GM23338 (cell line): ENCODE data around the gene TELO2. TPM values are rescaled to one million over a fixed set of nuclear protein-coding genes. Genes with fewer than 3 reads are reported as not detected.

Experiments used
- ATAC-seq: fragments of 200-7000 bp; cut with Tn5 transposase; 3 replicates; pipeline ENCODE4 v1.9.1; 2020
- DNase-seq: peaks from one replicate; pipeline ENCODE4 v3.0.0-alpha.2; 2015; ENCODE audit warnings: low spot score
- H2AFZ ChIP-seq: fragments of 200-600 bp; sonication (generic); 2 replicates; pipeline ENCODE4 v1.8.0; 2016; ENCODE audit warnings: antibody characterized with exemption, mild to moderate bottlenecking, moderate library complexity
- H3F3A ChIP-seq: fragments of 200-600 bp; sonication (generic); replicated peaks from 2 replicates; pipeline ENCODE4 v1.8.0; 2017; ENCODE audit warnings: antibody characterized with exemption, mixed run types, low read depth
- H3K27ac ChIP-seq: fragments of 200-600 bp; sonication (generic); 2 replicates; pipeline ENCODE4 v1.6.1; 2016; ENCODE audit warnings: low read depth
- H3K27me3 ChIP-seq: fragments of 200-600 bp; sonication (generic); 2 replicates; pipeline ENCODE4 v1.8.0; 2016; ENCODE audit warnings: mild to moderate bottlenecking, mixed run types, moderate library complexity; ENCODE audit not compliant: insufficient read depth
- H3K36me3 ChIP-seq: fragments of 200-600 bp; sonication (generic); 2 replicates; pipeline ENCODE4 v1.8.0; 2016; ENCODE audit warnings: mild to moderate bottlenecking; ENCODE audit not compliant: insufficient read depth
- H3K4me1 ChIP-seq: fragments of 200-600 bp; sonication (generic); 2 replicates; pipeline ENCODE4 v1.8.0; 2016; ENCODE audit warnings: mild to moderate bottlenecking, moderate library complexity; ENCODE audit not compliant: insufficient read depth
- H3K4me2 ChIP-seq: fragments of 200-600 bp; sonication (generic); 2 replicates; pipeline ENCODE4 v1.7.1; 2017; ENCODE audit warnings: mixed run types
- H3K4me3 ChIP-seq: fragments of 200-600 bp; sonication (generic); 2 replicates; pipeline ENCODE4 v1.6.1; 2016; ENCODE audit warnings: mixed run types
- H3K79me2 ChIP-seq: fragments of 200-600 bp; sonication (generic); replicated peaks from 2 replicates; pipeline ENCODE4 v1.8.0; 2017; ENCODE audit warnings: mild to moderate bottlenecking; ENCODE audit not compliant: insufficient read depth
- H3K9me2 ChIP-seq: fragments of 200-600 bp; sonication (generic); 2 replicates; pipeline ENCODE4 v1.8.0; 2017; ENCODE audit not compliant: insufficient read depth
- H4K20me1 ChIP-seq: fragments of 200-600 bp; sonication (generic); replicated peaks from 2 replicates; pipeline ENCODE4 v1.8.0; 2017; ENCODE audit warnings: mild to moderate bottlenecking; ENCODE audit not compliant: insufficient read depth
- H3K27ac Mint-ChIP-seq: 2 replicates; pipeline ENCODE4 v1.8.0; 2020; ENCODE audit warnings: inconsistent platforms, mild to moderate bottlenecking, moderate library complexity, mixed read lengths
- H3K27me3 Mint-ChIP-seq: 3 replicates; pipeline ENCODE4 v1.8.0; 2022; ENCODE audit warnings: low read depth, mild to moderate bottlenecking, moderate library complexity, mixed read lengths, inconsistent platforms; ENCODE audit not compliant: insufficient read depth, poor library complexity
- H3K36me3 Mint-ChIP-seq: 3 replicates; pipeline ENCODE4 v1.8.0; 2021; ENCODE audit warnings: low read depth, mild to moderate bottlenecking, inconsistent platforms, moderate library complexity, mixed read lengths
- H3K4me1 Mint-ChIP-seq: 3 replicates; pipeline ENCODE4 v1.8.0; 2020; ENCODE audit warnings: mild to moderate bottlenecking, inconsistent platforms, mixed read lengths
- H3K4me3 Mint-ChIP-seq: 3 replicates; pipeline ENCODE4 v1.8.0; 2021; ENCODE audit warnings: moderate library complexity, mild to moderate bottlenecking, inconsistent platforms, mixed read lengths
- H3K9me3 Mint-ChIP-seq: 3 replicates; pipeline ENCODE4 v1.8.0; 2020; ENCODE audit warnings: moderate library complexity, mild to moderate bottlenecking, inconsistent platforms, mixed read lengths
- CREB1 ChIP-seq: fragments of 250-450 bp; sonication (Bioruptor Pico); IDR thresholded peaks from 2 replicates; pipeline ENCODE4 v1.5.0; 2020; ENCODE audit warnings: low read depth, mild to moderate bottlenecking, moderate library complexity
- CTCF ChIP-seq, 2 experiments: fragments of 200-600 bp in 1 of 2; sonication (generic) in 1 of 2; conservative IDR thresholded peaks; 2 replicates each; pipeline versions ENCODE4 v1.5.1 to v1.6.1; 2016 to 2017; ENCODE audit warnings: antibody characterized with exemption in 2 of 2, low read depth in 2 of 2, mild to moderate bottlenecking in 2 of 2, moderate library complexity in 1 of 2
- ETS1 ChIP-seq: IDR thresholded peaks from 2 replicates; pipeline ENCODE4 v1.6.1; 2016; ENCODE audit warnings: antibody characterized with exemption
- EZH2 ChIP-seq: fragments of 200-600 bp; sonication (generic); IDR thresholded peaks from one replicate; pipeline ENCODE4 v1.8.0; 2017; ENCODE audit warnings: antibody characterized with exemption, mild to moderate bottlenecking, low read depth; ENCODE audit not compliant: unreplicated experiment
- EZH2phosphoT487 ChIP-seq: fragments of 200-600 bp; sonication (generic); IDR thresholded peaks from one replicate; pipeline ENCODE4 v1.8.1; 2018; ENCODE audit warnings: antibody characterized with exemption; ENCODE audit not compliant: unreplicated experiment
- JUNB ChIP-seq: IDR thresholded peaks from one replicate; pipeline ENCODE4 v1.6.1; 2016; ENCODE audit warnings: antibody characterized with exemption; ENCODE audit not compliant: unreplicated experiment
- NANOG ChIP-seq: IDR thresholded peaks from 2 replicates; pipeline ENCODE4 v1.6.1; 2016; ENCODE audit warnings: antibody characterized with exemption, borderline replicate concordance
- POLR2AphosphoS5 ChIP-seq: IDR thresholded peaks from 2 replicates; pipeline ENCODE4 v1.6.1; 2016; ENCODE audit warnings: antibody characterized with exemption, low read depth
- REST ChIP-seq: IDR thresholded peaks from one replicate; pipeline ENCODE4 v1.6.1; 2018; ENCODE audit warnings: antibody characterized with exemption; ENCODE audit not compliant: unreplicated experiment
- STAT1 ChIP-seq: IDR thresholded peaks from one replicate; pipeline ENCODE4 v1.6.1; 2016; ENCODE audit warnings: antibody characterized with exemption; ENCODE audit not compliant: unreplicated experiment
- ZNF114 ChIP-seq: fragments of 250-450 bp; sonication (Bioruptor Pico); IDR thresholded peaks from 2 replicates; pipeline ENCODE4 v1.5.0; 2020; ENCODE audit warnings: mild to moderate bottlenecking, moderate library complexity
- ZNF331 ChIP-seq: fragments of 250-450 bp; sonication (Bioruptor Pico); IDR thresholded peaks from 2 replicates; pipeline ENCODE4 v1.5.0; 2020; ENCODE audit warnings: low read depth, mild to moderate bottlenecking, moderate library complexity
- ZNF462 ChIP-seq: fragments of 250-450 bp; sonication (Bioruptor Pico); IDR thresholded peaks from 2 replicates; pipeline ENCODE4 v1.5.0; 2020; ENCODE audit warnings: mild to moderate bottlenecking, moderate library complexity
- polyA plus RNA-seq: library from polyadenylated mRNA; unstranded; fragments of >200 nt; fragmentation: Nextera tagmentation; extraction: Ambion mirVana; gene quantifications from 2 replicates; pipeline ENCODE4 v1.2.1, GENCODE V29; 2016
- total RNA-seq: library from RNA; depleted of rRNA; stranded (reverse); fragments of >200 nt; shearing (Covaris generic); gene quantifications from 2 replicates; pipeline ENCODE4 v1.2.3, GENCODE V29; 2014

TELO2 gene
- total and polyA plus RNA-seq, 2 experiments from 2014 or later = 45.4 to 76.0 TPM

- Mint-ChIP-seq H3K4me1 (no peaks in the 10 kb centered on the region), H3K9me3 (no peaks in the 10 kb centered on the region), H3K36me3 (peaks cover 12% of the 10 kb centered on the region), H3K27me3 (peaks cover 9% of the 10 kb centered on the region), H3K27ac (no peak overlapping the region), H3K4me3 (no peak overlapping the region)
- H3K36me3 ChIP-seq = no peaks in the 10 kb centered on the region
- DNase-seq (no peak), ATAC-seq (no peak)
- H4K20me1 ChIP-seq = no peaks in the 10 kb centered on the region
- TF ChIP-seq ETS1 = no peak
- no peak for TF ChIP-seq CTCF (conservative IDR thresholded peaks at IDR 0.05; ENCODE audit: low read depth in 2 of 2)
- TF ChIP-seq NANOG = no peak
- TF ChIP-seq POLR2AphosphoS5 = no peak
- TF ChIP-seq EZH2phosphoT487 = no peak
- TF ChIP-seq ZNF114 = no peak
- no peak for TF ChIP-seq REST
- no peak for TF ChIP-seq STAT1
- TF ChIP-seq ZNF462 = no peak
- TF ChIP-seq ZNF331 (CRISPR knock-in tag) = no peak
- no peak for TF ChIP-seq JUNB
- no peak for TF ChIP-seq EZH2
- no peak for TF ChIP-seq CREB1 (CRISPR knock-in tag)
- H3K27ac ChIP-seq = no peak overlapping the region
- no peaks in the 10 kb centered on the region for H3K9me2 ChIP-seq
- H2AFZ ChIP-seq = no peak overlapping the region
- H3K27me3 ChIP-seq = no peaks in the 10 kb centered on the region
- H3K4me1 ChIP-seq = no peaks in the 10 kb centered on the region
- H3F3A ChIP-seq = no peaks in the 10 kb centered on the region
- H3K79me2 ChIP-seq = no peaks in the 10 kb centered on the region
- H3K4me2 ChIP-seq = no peak overlapping the region
- no peak overlapping the region for H3K4me3 ChIP-seq
Measured at GRCh38 chr16:1450841-1451240, 42.3 kb upstream of the TELO2 start.
